Right atrium auricular region (tissue), 2 donors: ENCODE data around the gene UBXN6. TPM values are rescaled to one million over a fixed set of nuclear protein-coding genes. Genes with fewer than 3 reads are reported as not detected.

Source experiments
- DNase-seq: peaks from one replicate; pipeline ENCODE4 v3.0.0-alpha.2; 2019; ENCODE audit warnings: low spot score
- H3K27ac ChIP-seq, 2 donors: fragments of 200-600 bp; sonication (generic); 1 replicate in 1 of 2; 2 replicates in 1 of 2; pipeline ENCODE4 v1.5.1; 2016 to 2019
- H3K27me3 ChIP-seq, 2 donors: fragments of 200-600 bp; sonication (generic); one replicate each; pipeline versions ENCODE4 v1.5.1 to v1.6.0; 2017 to 2019
- H3K36me3 ChIP-seq: fragments of 200-600 bp; sonication (generic); one replicate; pipeline ENCODE4 v1.5.1; 2016
- H3K4me1 ChIP-seq, 2 donors: fragments of 200-600 bp; sonication (generic); one replicate each; pipeline versions ENCODE4 v1.5.1 to v1.6.0; 2017 to 2019
- H3K4me3 ChIP-seq, 2 donors: fragments of 200-600 bp; sonication (generic); 1 replicate in 1 of 2; 2 replicates in 1 of 2; pipeline ENCODE4 v1.5.1; 2017 to 2019; ENCODE audit warnings: mild to moderate bottlenecking in 1 of 2, moderate library complexity in 1 of 2
- H3K9me3 ChIP-seq, 2 donors: fragments of 200-600 bp; sonication (generic); one replicate each; pipeline ENCODE4 v1.5.1; 2019
- CTCF ChIP-seq, 2 donors: fragments of 200-600 bp; sonication (generic); IDR thresholded peaks; one replicate each; pipeline ENCODE4 v1.5.1; 2019; ENCODE audit warnings: antibody characterized with exemption in 2 of 2
- total RNA-seq, 2 donors: library from RNA; depleted of rRNA; stranded (reverse); fragments of >200 nt; gene quantifications; one replicate each; pipeline ENCODE4 v1.1.0, GENCODE V29; 2016

The UBXN6 gene
- total RNA-seq, 2 donors from 2014 or later = 52.8 to 100 TPM

DNA sequence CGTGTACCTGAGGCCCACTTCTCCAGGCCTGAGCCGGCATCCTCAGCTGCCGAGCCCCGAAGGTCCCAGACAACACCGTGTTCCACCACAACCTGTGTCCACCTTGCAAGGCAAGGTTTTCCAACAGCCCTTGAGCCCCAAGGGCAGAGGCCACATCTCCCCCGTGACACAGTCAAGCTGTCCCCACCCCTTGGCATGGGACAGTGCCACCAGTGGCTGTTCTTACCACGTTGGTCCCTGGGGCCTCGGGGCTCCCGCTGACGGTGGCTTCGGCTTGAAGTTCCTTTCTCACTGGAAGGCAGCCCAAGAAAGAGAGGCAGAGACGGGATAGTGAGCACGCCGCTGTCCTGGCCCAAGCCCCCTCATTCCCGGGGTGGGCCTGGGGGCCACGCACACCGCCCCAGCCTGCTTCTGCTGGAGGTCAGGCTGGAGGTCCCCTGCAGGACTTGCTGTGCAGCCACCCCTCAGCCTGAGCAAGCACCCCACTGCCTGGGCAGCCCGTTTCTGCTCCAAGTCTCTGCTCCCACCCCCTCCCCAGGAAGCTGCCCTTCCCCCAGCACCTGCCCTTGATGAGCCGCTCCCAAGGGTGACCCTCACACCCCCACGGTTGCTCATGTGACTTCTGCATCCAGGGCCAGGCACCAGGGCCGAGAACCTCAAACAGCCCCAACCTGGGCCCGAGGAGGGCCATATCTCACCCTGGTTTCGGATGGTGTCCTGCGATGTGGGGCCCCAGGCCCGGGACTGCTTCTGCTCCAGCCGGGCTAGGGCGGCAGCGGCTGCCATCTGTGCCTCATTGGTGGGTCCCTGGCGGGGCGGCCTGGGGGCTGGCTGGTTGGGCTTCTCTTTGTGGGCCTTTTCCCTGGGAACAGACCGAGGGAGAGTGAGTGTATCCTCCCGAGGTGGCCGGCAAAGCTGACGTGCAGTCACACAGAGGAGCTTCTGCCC, 4.1 kb downstream of the UBXN6 start:
- TF ChIP-seq CTCF (IDR thresholded peaks at IDR 0.05) = no peak
- Histone ChIP-seq H3K4me3 (no peak overlapping the region), H3K9me3 (no peaks in the 10 kb centered on the region), H3K27ac (no peak overlapping the region), H3K36me3 (peaks cover 53% of the 10 kb centered on the region), H3K4me1 (peaks cover 0 to 41% of the 10 kb centered on the region in 2 donors), H3K27me3 (no peaks in the 10 kb centered on the region)
- DNase-seq = no peak

DNA sequence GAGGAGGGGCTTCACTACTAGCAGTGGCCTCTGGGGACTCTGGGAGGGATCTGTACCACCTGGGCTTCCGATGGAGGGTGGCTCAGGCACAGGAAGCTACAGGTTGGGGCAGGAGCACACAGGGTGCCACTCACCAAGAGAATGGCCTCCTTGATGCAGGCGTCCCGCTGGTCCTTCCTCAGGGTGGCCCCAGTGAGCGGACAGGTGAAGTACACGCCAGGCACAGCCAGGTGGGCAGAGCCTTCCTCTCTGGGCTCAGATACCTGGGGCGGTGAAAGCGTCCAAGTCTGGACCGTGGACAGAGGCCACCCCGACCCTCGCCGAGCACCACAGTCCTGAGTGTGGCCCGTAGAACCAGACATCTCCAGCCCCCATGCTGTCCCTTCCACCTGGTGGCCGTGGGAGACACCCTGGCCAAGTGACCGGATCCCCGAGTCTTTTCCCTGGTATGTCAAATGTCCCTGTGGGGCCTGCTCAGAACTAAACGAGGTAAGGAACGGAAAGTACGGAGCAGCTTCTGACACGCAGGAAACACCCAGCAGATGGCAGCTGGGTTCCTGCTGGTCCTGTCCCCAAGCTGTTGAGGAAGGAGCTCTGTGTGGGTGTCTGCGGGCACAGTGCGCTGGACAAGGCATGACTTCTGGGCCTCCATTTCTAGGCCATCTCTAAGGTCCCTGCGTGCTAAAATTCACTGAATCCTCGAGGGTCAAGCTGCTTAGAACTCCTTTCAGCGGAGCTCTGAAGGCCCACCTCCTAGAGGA, 5.2 kb downstream of the UBXN6 start:
- Histone ChIP-seq H3K4me1 (peaks cover 0 to 36% of the 10 kb centered on the region in 2 donors), H3K4me3 (no peak overlapping the region), H3K36me3 (peaks cover 64% of the 10 kb centered on the region), H3K9me3 (no peaks in the 10 kb centered on the region), H3K27ac (no peak overlapping the region), H3K27me3 (no peaks in the 10 kb centered on the region)
- no peak for DNase-seq
- TF ChIP-seq CTCF (IDR thresholded peaks at IDR 0.05) = no peak

GRCh38 chr19:4449639-4450028, 8.0 kb downstream of the UBXN6 start:
- Histone ChIP-seq H3K27me3 (no peaks in the 10 kb centered on the region), H3K27ac (peak overlapping the region; percentile 51 to 55), H3K4me3 (no peak overlapping the region), H3K4me1 (peaks cover 0 to 11% of the 10 kb centered on the region in 2 donors), H3K9me3 (no peaks in the 10 kb centered on the region), H3K36me3 (peaks cover 92% of the 10 kb centered on the region)
- DNase-seq = no peak
- TF ChIP-seq CTCF (IDR thresholded peaks at IDR 0.05) = no peak

DNA sequence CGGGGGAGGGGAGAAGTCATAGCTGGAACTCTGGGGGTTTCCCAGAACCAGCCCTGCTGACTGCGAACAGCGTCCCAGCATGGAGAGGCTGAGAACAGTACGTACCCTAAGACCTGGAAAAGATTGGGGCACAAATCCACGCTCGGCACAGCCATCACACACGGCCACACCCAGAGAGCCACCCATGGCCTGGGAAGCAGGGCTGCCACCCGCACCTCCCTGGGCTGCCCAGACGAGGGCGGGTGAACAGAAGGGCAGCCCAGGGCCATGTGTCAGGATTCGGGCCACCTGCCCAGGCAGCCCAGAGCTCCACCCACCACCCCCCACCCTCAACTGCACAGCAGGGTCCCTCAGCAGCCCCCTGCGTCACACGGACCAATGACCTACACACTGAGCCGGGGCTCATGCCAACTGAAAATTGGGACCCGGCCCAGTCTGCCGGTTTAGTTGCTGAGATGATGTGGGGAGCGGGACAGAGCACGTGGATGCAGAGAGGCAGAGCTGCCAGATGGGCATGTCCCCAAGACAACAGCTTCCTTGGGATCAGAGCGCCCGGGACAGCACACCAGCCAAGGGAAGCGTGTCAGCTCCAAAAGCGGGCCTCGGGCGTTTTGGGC, 8.5 kb downstream of the UBXN6 start:
- Histone ChIP-seq H3K9me3 (no peaks in the 10 kb centered on the region), H3K4me1 (peaks cover 0 to 10% of the 10 kb centered on the region in 2 donors), H3K27me3 (no peaks in the 10 kb centered on the region), H3K27ac (peak overlapping the region; percentile 55 to 69), H3K4me3 (no peak overlapping the region), H3K36me3 (peaks cover 92% of the 10 kb centered on the region)
- peak in 1 of 2 donors; percentile 31 for TF ChIP-seq CTCF (IDR thresholded peaks at IDR 0.05)
- DNase-seq = peak; percentile 76

- no peak for DNase-seq
Observed at GRCh38 chr19:4448147-4448985, 9.2 kb downstream of the UBXN6 start.

More at GRCh38 chr19:4448147-4448985, 9.2 kb downstream of the UBXN6 start:
- Histone ChIP-seq H3K4me3 (no peak overlapping the region), H3K27me3 (no peaks in the 10 kb centered on the region), H3K9me3 (no peaks in the 10 kb centered on the region), H3K36me3 (peaks cover 84% of the 10 kb centered on the region), H3K4me1 (peaks cover 0 to 10% of the 10 kb centered on the region in 2 donors), H3K27ac (peak overlapping the region; percentile 55 to 69)
- TF ChIP-seq CTCF (IDR thresholded peaks at IDR 0.05) = no peak
